HCT116 (cell line): Measurements from ENCODE around the gene DRD2. TPM values are rescaled to one million over a fixed set of nuclear protein-coding genes. Genes with fewer than 3 reads are reported as not detected.

Experiments
- ATAC-seq: fragments of 200-7000 bp; cut with Tn5 transposase; 2 replicates; pipeline ENCODE4 v1.9.1; 2020; ENCODE audit warnings: mild to moderate bottlenecking, moderate library complexity
- BruUV-seq: library from RNA; stranded (reverse); fragments of 400-500 nt; replicated peaks from 2 replicates; lab custom pipeline; 2021; lab: Mats Ljungman, UMichigan
- CTCF ChIA-PET: fragments of 300-600 bp; sonication (Branson Sonifier 250); formaldehyde crosslinking; loops from one replicate; lab custom pipeline; 2021; ENCODE audit warnings: antibody characterized with exemption; lab: Charles Lee
- POLR2A ChIA-PET: fragments of 300-600, 350-600 bp; sonication (Branson Sonifier 250); formaldehyde crosslinking; loops from one replicate; lab custom pipeline; 2021; ENCODE audit warnings: antibody characterized with exemption; lab: Charles Lee
- RAD21 ChIA-PET, 2 experiments: fragments of 300-600 bp; sonication (Branson Sonifier 250); formaldehyde crosslinking; loops; one replicate each; lab custom pipeline; 2023; ENCODE audit warnings: low total read pairs in 2 of 2; ENCODE audit not compliant: uncharacterized antibody in 2 of 2, unreplicated experiment in 2 of 2, low non-redundant PET in 1 of 2; lab: Charles Lee
- DNase-seq: peaks from one replicate; pipeline ENCODE4 v3.0.0-alpha.2; 2010; ENCODE audit warnings: low read depth, low spot score
- H2AFZ ChIP-seq: fragments of 200-600 bp; shearing (Covaris generic), sonication (generic); 2 replicates; pipeline ENCODE4 v1.6.1; 2017; ENCODE audit warnings: low read depth, mixed run types, mixed read lengths, antibody characterized with exemption, low read length; ENCODE audit not compliant: poor library complexity, severe bottlenecking
- H3K27ac ChIP-seq: 2 replicates; pipeline ENCODE4 v1.5.1; 2012; ENCODE audit warnings: low read depth, low read length
- H3K27me3 ChIP-seq: fragments of 200-600 bp; sonication (generic); 2 replicates; pipeline ENCODE4 v1.6.1; 2016; ENCODE audit warnings: mixed run types, low read length, mixed read lengths; ENCODE audit not compliant: insufficient read depth
- H3K36me3 ChIP-seq, 2 experiments: fragments of 200-500 bp in 1 of 2; fragments of 200-600 bp in 1 of 2; sonication (Bioruptor generic) in 1 of 2; sonication (generic) in 1 of 2; 2 replicates each; pipeline versions ENCODE4 v1.5.1 to v1.6.1; 2014 to 2016; ENCODE audit warnings: low read length in 2 of 2, inconsistent platforms in 1 of 2, mixed read lengths in 1 of 2, mixed run types in 1 of 2; ENCODE audit not compliant: insufficient read depth in 2 of 2, control insufficient read depth in 1 of 2
- H3K4me1 ChIP-seq, 2 experiments: fragments of 200-600 bp in 1 of 2; sonication (generic) in 1 of 2; 2 replicates each; pipeline versions ENCODE4 v1.5.1 to v1.6.1; 2012 to 2017; ENCODE audit warnings: low read length in 2 of 2, inconsistent platforms in 1 of 2, mild to moderate bottlenecking in 1 of 2, mixed read lengths in 1 of 2, mixed run types in 1 of 2, moderate library complexity in 1 of 2; ENCODE audit not compliant: insufficient read depth in 2 of 2, control insufficient read depth in 1 of 2
- H3K4me2 ChIP-seq: fragments of 200-600 bp; sonication (generic); 2 replicates; pipeline ENCODE4 v1.6.1; 2017; ENCODE audit warnings: mixed run types, low read length, mixed read lengths
- H3K4me3 ChIP-seq, 2 experiments: fragments of 200-600 bp in 1 of 2; sonication (generic) in 1 of 2; replicated peaks in 1 of 2; 2 replicates each; pipeline ENCODE4 v1.5.1; 2011 to 2016; ENCODE audit warnings: low read length in 2 of 2, control low read depth in 1 of 2, low read depth in 1 of 2, mild to moderate bottlenecking in 1 of 2, mixed read lengths in 1 of 2, mixed run types in 1 of 2
- H3K79me2 ChIP-seq: fragments of 200-600 bp; sonication (generic); 2 replicates; pipeline ENCODE4 v1.6.1; 2017; ENCODE audit warnings: mild to moderate bottlenecking, mixed run types, low read length, moderate library complexity, mixed read lengths; ENCODE audit not compliant: insufficient read depth
- H3K9ac ChIP-seq: fragments of 200-600 bp; sonication (generic); 2 replicates; pipeline ENCODE4 v1.6.1; 2016; ENCODE audit warnings: low read length, mixed read lengths
- H3K9me2 ChIP-seq: fragments of 200-600 bp; sonication (generic), shearing (Covaris generic); 2 replicates; pipeline ENCODE4 v1.6.1; 2017; ENCODE audit warnings: mixed run types, mild to moderate bottlenecking, moderate library complexity; ENCODE audit not compliant: insufficient read depth
- H3K9me3 ChIP-seq, 2 experiments: fragments of 200-500 bp in 1 of 2; fragments of 200-600 bp in 1 of 2; sonication (Bioruptor generic) in 1 of 2; sonication (generic) in 1 of 2; 2 replicates each; pipeline ENCODE4 v1.6.1; 2014 to 2017; ENCODE audit warnings: low read length in 2 of 2, mixed read lengths in 2 of 2, inconsistent platforms in 1 of 2, low read depth in 1 of 2, mild to moderate bottlenecking in 1 of 2, mixed run types in 1 of 2, moderate library complexity in 1 of 2; ENCODE audit not compliant: control insufficient read depth in 1 of 2, insufficient read depth in 1 of 2
- H4K20me1 ChIP-seq: fragments of 200-600 bp; sonication (generic), shearing (Covaris generic); 2 replicates; pipeline ENCODE4 v1.6.1; 2017; ENCODE audit warnings: mixed run types, mild to moderate bottlenecking, moderate library complexity; ENCODE audit not compliant: insufficient read depth
- EGR1 ChIP-seq: IDR thresholded peaks from 2 replicates; pipeline ENCODE4 v1.6.1; 2012; ENCODE audit warnings: low read depth
- EZH2 ChIP-seq: fragments of 200-600 bp; sonication (generic); IDR thresholded peaks from 2 replicates; pipeline ENCODE4 v1.6.1; 2017; ENCODE audit warnings: antibody characterized with exemption, mixed run types
- EZH2phosphoT487 ChIP-seq: fragments of 200-600 bp; IDR thresholded peaks from 2 replicates; pipeline ENCODE4 v1.6.1; 2018; ENCODE audit warnings: antibody characterized with exemption, borderline replicate concordance
- FOSL1 ChIP-seq: IDR thresholded peaks from 2 replicates; pipeline ENCODE4 v1.6.1; 2012; ENCODE audit warnings: low read depth
- POLR2AphosphoS5 ChIP-seq: IDR thresholded peaks from 2 replicates; pipeline ENCODE4 v1.6.1; 2011; ENCODE audit warnings: mild to moderate bottlenecking, low read depth, low read length, moderate library complexity
- TCF7L2 ChIP-seq: IDR thresholded peaks from 2 replicates; pipeline ENCODE4 v1.7.0; 2011; ENCODE audit warnings: borderline replicate concordance, inconsistent platforms; ENCODE audit not compliant: insufficient read depth, insufficient read length; ENCODE audit errors: extremely low read depth
- ZNF274 ChIP-seq: fragments of 200-500 bp; sonication (Bioruptor generic); IDR thresholded peaks from 2 replicates; pipeline ENCODE4 v1.6.1; 2014; ENCODE audit warnings: mild to moderate bottlenecking, low read depth, low read length, inconsistent platforms
- intact Hi-C: fragments of 100-400 bp; cut with micrococcal nuclease; formaldehyde crosslinking; loops from 2 replicates; pipeline ENCODE4 v1.10.0; 2022
- total RNA-seq: library from RNA; stranded (reverse); gene quantifications from one replicate; pipeline ENCODE4 v1.2.1, GENCODE V29; 2021; ENCODE audit not compliant: unreplicated experiment
- TF ChIP-seq, protein P1 (sequence below): IDR thresholded peaks from 2 replicates; pipeline ENCODE4 v1.6.1; 2012
- TF ChIP-seq, protein P2 (sequence below): IDR thresholded peaks from 2 replicates; pipeline ENCODE4 v1.6.1; 2012; ENCODE audit warnings: low read depth
- TF ChIP-seq, protein P3 (sequence below): IDR thresholded peaks from 2 replicates; pipeline ENCODE4 v1.6.1; 2012

DRD2 gene
- total RNA-seq, 1 experiment from 2014 or later, result not detected

DNA sequence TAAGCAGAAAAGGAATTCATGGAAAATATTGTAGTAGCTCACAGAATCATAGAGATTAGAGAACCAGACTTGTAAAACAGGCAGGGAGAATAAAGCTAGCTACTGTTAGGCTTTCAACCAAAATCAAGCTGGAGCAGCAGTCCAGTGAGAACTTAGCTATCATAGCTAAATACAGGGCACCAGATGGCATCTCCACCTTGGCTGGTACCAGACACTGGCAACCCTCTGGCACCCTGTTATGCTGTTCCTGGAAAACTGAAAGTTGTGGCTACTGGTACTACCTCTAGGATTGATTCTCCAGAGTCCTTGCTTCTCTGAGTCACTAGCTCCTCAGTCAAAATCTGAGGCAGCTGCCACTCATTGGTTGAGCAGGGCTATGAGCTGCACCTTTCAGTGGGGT is 6.0 kb upstream of the DRD2 start:
- CTCF ChIA-PET, result interaction anchor here (1.4 kb wide), 1 partner anchor 780 kb away, joined by 3 read pairs; no protein-coding TSS in a partner anchor
- Histone ChIP-seq H3K27me3 (peaks cover 46% of the 10 kb centered on the region), H4K20me1 (no peaks in the 10 kb centered on the region), H3K27ac (no peak overlapping the region), H3K4me3 (no peak overlapping the region), H3K9me3 (no peaks in the 10 kb centered on the region), H2AFZ (no peak overlapping the region), H3K9ac (no peak overlapping the region), H3K36me3 (no peaks in the 10 kb centered on the region), H3K79me2 (no peaks in the 10 kb centered on the region), H3K9me2 (no peaks in the 10 kb centered on the region), H3K4me2 (no peak overlapping the region), H3K4me1 (no peaks in the 10 kb centered on the region)
- POLR2A ChIA-PET, result no interaction called here
- no TSS peak for BruUV-seq
- RAD21 ChIA-PET, result no interaction called here
- DNase-seq, result no peak
- TF ChIP-seq TCF7L2, result no peak
- TF ChIP-seq POLR2AphosphoS5, result no peak
- TF ChIP-seq, protein P1, sequence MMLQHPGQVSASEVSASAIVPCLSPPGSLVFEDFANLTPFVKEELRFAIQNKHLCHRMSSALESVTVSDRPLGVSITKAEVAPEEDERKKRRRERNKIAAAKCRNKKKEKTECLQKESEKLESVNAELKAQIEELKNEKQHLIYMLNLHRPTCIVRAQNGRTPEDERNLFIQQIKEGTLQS, result no peak
- TF ChIP-seq, protein P2, sequence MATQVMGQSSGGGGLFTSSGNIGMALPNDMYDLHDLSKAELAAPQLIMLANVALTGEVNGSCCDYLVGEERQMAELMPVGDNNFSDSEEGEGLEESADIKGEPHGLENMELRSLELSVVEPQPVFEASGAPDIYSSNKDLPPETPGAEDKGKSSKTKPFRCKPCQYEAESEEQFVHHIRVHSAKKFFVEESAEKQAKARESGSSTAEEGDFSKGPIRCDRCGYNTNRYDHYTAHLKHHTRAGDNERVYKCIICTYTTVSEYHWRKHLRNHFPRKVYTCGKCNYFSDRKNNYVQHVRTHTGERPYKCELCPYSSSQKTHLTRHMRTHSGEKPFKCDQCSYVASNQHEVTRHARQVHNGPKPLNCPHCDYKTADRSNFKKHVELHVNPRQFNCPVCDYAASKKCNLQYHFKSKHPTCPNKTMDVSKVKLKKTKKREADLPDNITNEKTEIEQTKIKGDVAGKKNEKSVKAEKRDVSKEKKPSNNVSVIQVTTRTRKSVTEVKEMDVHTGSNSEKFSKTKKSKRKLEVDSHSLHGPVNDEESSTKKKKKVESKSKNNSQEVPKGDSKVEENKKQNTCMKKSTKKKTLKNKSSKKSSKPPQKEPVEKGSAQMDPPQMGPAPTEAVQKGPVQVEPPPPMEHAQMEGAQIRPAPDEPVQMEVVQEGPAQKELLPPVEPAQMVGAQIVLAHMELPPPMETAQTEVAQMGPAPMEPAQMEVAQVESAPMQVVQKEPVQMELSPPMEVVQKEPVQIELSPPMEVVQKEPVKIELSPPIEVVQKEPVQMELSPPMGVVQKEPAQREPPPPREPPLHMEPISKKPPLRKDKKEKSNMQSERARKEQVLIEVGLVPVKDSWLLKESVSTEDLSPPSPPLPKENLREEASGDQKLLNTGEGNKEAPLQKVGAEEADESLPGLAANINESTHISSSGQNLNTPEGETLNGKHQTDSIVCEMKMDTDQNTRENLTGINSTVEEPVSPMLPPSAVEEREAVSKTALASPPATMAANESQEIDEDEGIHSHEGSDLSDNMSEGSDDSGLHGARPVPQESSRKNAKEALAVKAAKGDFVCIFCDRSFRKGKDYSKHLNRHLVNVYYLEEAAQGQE, result no peak
- TF ChIP-seq EZH2phosphoT487, result no peak
- TF ChIP-seq, protein P3, sequence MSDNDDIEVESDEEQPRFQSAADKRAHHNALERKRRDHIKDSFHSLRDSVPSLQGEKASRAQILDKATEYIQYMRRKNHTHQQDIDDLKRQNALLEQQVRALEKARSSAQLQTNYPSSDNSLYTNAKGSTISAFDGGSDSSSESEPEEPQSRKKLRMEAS, result no peak
- no peak for TF ChIP-seq EZH2
- TF ChIP-seq FOSL1, result no peak
- no peak for TF ChIP-seq EGR1
- no peak for TF ChIP-seq ZNF274
- ATAC-seq, result no peak
- intact Hi-C loops, result no loop called here
